GM18907 (cell line): Measurements from ENCODE around the gene TESK2.
A peak's percentile ranks its signal among the peaks of the same experiment; 100 is the strongest.
"Not testable (repeated sequence)": the region's sequence is repeated elsewhere in the genome, so short reads cannot be mapped to it uniquely, and the experiment has no call there.

Experiments
- ATAC-seq: cut with Tn5 transposase; IDR thresholded peaks from one replicate; pipeline ENCODE4 v1.9.1; 2021; ENCODE audit warnings: mild to moderate bottlenecking, moderate library complexity; ENCODE audit not compliant: unreplicated experiment

Gene TESK2

DNA sequence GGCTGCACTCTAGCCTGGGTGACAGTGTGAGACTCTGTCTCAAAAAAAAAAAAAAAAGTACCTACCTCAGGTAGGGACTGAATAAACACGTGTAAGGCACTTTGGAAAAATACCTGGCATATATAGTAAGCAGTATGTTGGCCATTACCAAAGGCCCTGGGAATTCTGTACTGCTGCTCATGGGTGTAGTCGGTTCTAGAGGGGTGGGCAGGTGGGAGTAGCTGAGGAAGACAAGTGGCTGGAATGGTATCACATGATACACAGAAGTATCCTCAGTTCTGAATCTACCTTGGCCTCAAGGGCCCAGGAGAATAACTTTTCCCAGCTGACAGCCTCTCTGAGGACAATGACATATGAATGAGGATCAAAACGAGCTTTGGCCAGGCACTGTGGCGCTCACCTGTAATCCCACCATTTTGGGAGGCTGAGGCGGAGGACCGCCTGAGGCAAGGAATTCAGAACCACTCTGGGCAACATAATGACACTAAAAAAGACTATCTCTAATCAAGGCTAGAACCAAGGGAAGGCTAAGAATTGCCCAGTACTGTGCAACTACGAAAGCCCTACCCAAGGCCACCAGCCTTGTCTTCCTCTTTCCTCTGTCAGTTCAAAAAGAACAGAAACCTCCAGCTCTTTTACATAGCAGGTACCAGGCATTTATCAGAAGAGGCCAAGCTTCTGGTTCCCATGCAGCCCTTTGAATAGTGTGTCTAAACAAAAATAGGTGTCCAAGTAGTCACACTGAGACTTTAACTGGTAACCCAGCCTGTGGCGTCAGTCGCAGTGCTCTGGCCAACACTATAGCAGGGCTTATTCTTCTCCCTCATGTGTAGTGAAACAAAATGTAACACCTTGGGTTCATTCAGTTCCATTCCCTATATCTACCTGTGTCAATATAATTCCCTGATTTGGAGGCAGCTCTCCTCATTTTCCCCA, 19.3 kb upstream of the TESK2 start:
- no peak for ATAC-seq

- no peak for ATAC-seq
Measured at GRCh38 chr1:45508295-45509151, 17.6 kb upstream of the TESK2 start.

- no peak for ATAC-seq
Measured at GRCh38 chr1:45507893-45508292, 16.9 kb upstream of the TESK2 start.

- no peak for ATAC-seq
Measured at GRCh38 chr1:45507195-45507594, 16.2 kb upstream of the TESK2 start.

DNA sequence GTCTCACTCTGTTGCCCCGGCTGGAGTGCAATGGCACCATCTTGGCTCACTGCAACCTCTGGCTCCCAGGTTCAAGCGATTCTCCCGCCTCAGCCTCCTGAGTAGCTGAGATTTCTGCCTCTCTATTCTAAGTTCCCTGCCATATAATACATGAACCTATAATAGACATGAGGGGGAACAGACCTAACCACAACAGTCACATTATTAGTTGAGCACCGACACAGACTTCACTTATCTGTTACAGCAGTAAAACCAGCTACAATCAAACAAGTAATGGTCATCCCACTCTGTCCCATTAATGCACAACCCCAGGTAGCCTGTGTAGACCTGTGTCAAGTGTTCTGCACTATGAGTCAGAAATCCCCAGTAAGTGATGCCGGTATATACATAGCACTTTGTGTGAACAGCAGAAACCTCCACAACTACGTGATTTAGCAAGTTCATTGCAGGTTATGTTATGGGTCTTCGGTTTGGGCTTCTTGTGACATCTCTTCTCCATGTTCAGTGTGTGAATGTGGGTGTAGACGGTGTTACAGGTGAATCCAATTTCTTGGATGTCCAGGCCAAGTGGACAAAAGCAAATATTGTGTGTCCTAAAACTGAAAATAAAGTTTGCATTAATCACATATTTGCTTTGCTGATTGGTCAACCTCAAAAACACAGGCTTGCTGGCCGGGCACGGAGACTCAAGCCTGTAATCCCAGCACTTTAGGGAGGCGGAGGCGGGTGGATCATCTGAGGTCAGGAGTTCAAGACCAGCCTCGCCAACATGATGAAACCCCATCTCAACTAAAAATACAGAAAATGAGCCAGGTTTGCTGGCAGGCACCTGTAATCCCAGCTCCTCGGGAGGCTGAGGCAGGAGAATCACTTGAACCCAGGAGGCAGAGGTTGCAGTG, 12.7 kb upstream of the TESK2 start:
- ATAC-seq = no peak

DNA sequence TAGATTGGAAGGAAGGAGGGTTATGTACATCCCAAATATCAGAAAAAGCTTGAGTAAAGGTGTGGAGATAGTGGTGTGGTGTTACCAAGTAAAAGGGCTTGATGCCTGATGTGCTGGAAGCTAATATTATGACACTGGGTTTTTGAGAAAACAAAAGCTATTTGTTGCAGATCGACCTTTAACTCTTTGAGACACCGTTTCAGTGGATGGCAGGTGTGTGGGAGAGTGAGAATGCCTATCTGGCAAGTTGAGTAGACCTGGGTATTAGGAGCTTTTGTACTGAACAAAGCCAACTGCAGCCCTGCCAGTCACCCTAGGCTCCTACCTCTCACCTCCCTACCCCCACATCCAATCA, 10.5 kb upstream of the TESK2 start:
- no peak for ATAC-seq

DNA sequence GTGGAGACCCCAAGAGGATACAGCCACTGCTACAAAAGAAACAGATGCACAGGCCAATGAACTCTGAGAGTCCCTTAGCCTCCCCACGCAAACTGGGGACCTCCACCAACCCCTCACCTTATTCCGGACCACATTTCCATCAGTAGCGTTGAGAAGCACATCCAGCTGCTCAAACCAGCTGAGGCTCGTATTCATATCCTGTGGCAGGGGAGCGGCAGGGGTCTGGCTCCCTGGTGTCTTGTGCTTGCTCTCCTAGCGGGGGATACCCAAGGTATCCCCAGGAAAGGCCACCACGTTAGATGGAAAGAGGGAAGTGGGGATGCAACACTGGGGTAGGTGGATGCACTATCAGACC, 8.4 kb upstream of the TESK2 start:
- peak; percentile 9 for ATAC-seq

GRCh38 chr1:45498279-45498678, 7.3 kb upstream of the TESK2 start:
- no peak for ATAC-seq

GRCh38 chr1:45493116-45493697, 2.2 kb upstream of the TESK2 start:
- no peak for ATAC-seq

DNA sequence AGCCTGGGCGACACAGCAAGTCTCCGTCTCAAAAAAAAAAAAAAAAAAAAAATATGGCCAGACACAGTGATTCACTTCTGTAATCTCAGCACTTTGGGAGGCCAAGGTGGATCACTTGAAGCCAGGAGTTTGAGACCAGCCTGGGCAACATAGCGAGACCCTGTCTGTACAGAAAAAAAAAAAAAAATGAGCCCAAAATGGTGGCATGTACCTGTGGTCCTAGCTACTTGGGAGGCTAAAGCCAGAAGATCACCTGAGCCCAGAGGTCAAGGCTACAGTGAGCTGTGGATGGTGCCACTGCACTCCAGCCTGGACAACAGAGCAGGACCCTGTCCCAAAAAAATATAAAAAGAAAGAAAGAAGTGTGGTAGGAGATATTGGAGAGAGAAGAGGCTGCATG, 1.7 kb upstream of the TESK2 start:
- ATAC-seq = no peak

- ATAC-seq = no peak
Measured at GRCh38 chr1:45491487-45492260, 711 bp upstream of the TESK2 start.

DNA sequence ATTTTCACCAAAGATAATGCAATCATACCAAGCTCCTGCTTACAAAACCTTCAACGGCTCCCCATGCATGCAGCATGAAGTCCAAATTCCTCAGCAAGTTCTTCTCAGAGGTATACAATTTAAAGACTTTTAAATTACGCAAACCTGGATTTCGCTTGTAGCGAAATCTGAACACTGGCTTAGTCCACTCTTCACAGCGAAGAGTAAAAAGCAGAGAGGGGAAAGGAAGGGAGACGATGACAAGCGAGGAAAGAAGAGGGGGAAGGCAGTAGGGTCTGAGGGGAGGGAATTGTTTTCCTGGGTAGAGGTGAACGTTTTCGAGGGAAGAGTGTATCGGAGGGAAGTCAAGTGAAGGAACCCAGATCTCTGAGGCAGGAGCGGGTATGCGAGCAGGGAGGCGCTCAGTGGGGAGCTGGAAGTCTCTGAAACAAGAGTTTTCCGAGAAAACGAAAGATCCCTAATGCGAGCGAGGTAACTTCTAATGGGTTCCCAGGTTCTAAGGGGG, 790 bp downstream of the TESK2 start:
- no peak for ATAC-seq

DNA sequence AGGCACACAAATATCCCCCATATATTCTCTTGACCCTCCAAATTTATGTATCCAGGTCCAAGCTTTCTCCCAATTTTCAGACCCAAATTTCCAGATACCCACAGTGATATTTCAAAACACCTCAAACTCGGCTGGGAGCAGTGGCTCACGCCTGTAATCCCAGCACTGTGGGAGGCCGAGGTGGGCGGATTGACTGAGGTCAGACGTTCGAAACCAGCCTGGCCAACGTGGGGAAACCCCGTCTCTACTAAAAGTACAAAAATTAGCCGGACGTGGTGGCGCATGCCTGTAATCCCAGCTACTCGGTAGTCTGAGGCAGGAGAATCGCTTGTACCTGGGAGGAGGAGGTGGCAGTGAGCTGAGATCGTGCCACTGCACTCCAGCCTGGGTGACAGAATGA, 1.6 kb downstream of the TESK2 start:
- ATAC-seq = not testable (repeated sequence)

- ATAC-seq = no peak
Measured at GRCh38 chr1:45488666-45489377, 2.1 kb downstream of the TESK2 start.

DNA sequence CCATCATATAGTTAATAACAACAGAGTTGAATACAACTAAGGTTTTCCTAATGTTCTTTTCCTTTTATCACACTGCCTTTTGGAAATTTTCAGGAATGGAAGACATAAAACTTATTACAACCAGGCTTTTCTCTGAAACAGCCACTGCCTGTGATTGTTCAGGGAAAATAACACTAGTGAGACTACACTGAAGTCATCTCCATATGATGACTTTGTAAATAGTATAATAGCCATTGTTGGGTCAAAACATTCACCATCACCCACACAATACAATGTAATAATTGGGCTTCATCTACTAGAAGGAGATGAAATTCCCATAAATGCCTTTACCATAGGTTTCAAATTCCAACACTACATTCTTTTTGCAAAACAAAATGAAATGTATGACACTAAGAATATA, 5.0 kb downstream of the TESK2 start:
- no peak for ATAC-seq

- no peak for ATAC-seq
Measured at GRCh38 chr1:45479039-45479748, 11.8 kb downstream of the TESK2 start.

GRCh38 chr1:45478121-45478814, 12.7 kb downstream of the TESK2 start:
- no peak for ATAC-seq

DNA sequence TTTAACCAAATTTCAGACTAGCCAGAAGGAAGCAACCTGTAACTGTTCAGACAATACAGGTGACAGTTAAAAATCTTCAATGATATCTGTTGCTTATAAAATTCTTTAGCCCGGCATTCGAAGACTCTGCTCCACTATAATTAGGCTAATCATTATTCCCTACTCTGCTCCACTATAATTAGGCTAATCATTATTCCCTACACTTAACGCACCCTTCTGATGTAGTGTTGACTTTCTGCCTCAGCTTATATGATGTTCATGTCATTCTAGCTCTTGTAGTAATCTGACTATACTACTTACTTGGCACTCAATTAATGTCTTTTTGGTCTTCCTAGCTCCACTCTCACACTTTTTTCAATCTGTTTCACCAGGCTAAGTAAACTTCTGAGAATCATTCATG, 13.3 kb downstream of the TESK2 start:
- ATAC-seq = no peak
